ENCODE results near the gene SLC27A2. TPM values are rescaled to one million over a fixed set of nuclear protein-coding genes. Genes with fewer than 3 reads are reported as not detected.
"Not testable (repeated sequence)": the region's sequence is repeated elsewhere in the genome, so short reads cannot be mapped to it uniquely, and the experiment has no call there.

The SLC27A2 gene
- total RNA-seq, 2 donors from 2014 or later = 35.6 to 55.7 TPM

- no peaks in the 10 kb centered on the region for H3K27me3 ChIP-seq
- no peak overlapping the region for H3K4me3 ChIP-seq
- DNase-seq = no peak
- intact Hi-C loops (cut with DNase I) = loop anchor here (10.0 kb wide), 3 partner anchors 166 to 914 kb away; partner anchors contain the start of gene FGF7
- H3K27ac ChIP-seq = no peak overlapping the region
- no peaks in the 10 kb centered on the region for H3K4me1 ChIP-seq
- H3K36me3 ChIP-seq = no peaks in the 10 kb centered on the region
- no peak for TF ChIP-seq CTCF (IDR thresholded peaks at IDR 0.05)
- H3K9me3 ChIP-seq = no peaks in the 10 kb centered on the region
- no peak overlapping the region for H3K9ac ChIP-seq (ENCODE audit: low read depth in 2 of 2, low read length in 2 of 2)
These were observed 32.9 kb upstream of the SLC27A2 start for GRCh38 chr15:50149090-50149489.

GRCh38 chr15:50150349-50150748 is 31.6 kb upstream of the SLC27A2 start:
- intact Hi-C loops (cut with DNase I) = no loop called here
- H3K4me1 ChIP-seq = no peaks in the 10 kb centered on the region
- no peaks in the 10 kb centered on the region for H3K36me3 ChIP-seq
- H3K9ac ChIP-seq (ENCODE audit: low read depth in 2 of 2, low read length in 2 of 2) = no peak overlapping the region
- no peaks in the 10 kb centered on the region for H3K27me3 ChIP-seq
- no peak overlapping the region for H3K27ac ChIP-seq
- no peaks in the 10 kb centered on the region for H3K9me3 ChIP-seq
- no peak for TF ChIP-seq CTCF (IDR thresholded peaks at IDR 0.05)
- DNase-seq = no peak
- no peak overlapping the region for H3K4me3 ChIP-seq

GRCh38 chr15:50150851-50151250 is 31.1 kb upstream of the SLC27A2 start:
- Histone ChIP-seq H3K27me3 (no peaks in the 10 kb centered on the region), H3K4me3 (no peak overlapping the region), H3K27ac (no peak overlapping the region), H3K9me3 (no peaks in the 10 kb centered on the region), H3K4me1 (no peaks in the 10 kb centered on the region), H3K9ac (ENCODE audit: low read depth in 2 of 2, low read length in 2 of 2) (no peak overlapping the region), H3K36me3 (no peaks in the 10 kb centered on the region)
- no peak for TF ChIP-seq CTCF (IDR thresholded peaks at IDR 0.05)
- DNase-seq = no peak
- intact Hi-C loops (cut with DNase I) = no loop called here

- Histone ChIP-seq H3K4me3 (no peak overlapping the region), H3K9ac (ENCODE audit: low read depth in 2 of 2, low read length in 2 of 2) (no peak overlapping the region), H3K27me3 (no peaks in the 10 kb centered on the region), H3K4me1 (no peaks in the 10 kb centered on the region), H3K27ac (no peak overlapping the region), H3K9me3 (no peaks in the 10 kb centered on the region), H3K36me3 (no peaks in the 10 kb centered on the region)
- TF ChIP-seq CTCF (IDR thresholded peaks at IDR 0.05) = no peak
- no peak for DNase-seq
- intact Hi-C loops (cut with DNase I) = no loop called here
These were observed 30.5 kb upstream of the SLC27A2 start for GRCh38 chr15:50151476-50151875.

GRCh38 chr15:50158236-50158635 is 23.8 kb upstream of the SLC27A2 start:
- DNase-seq; H3K9me3 ChIP-seq; intact Hi-C loops (cut with DNase I): not testable (repeated sequence)

GRCh38 chr15:50162969-50163718 is 18.9 kb upstream of the SLC27A2 start:
- no peaks in the 10 kb centered on the region for H3K27me3 ChIP-seq
- intact Hi-C loops (cut with DNase I) = no loop called here
- no peaks in the 10 kb centered on the region for H3K4me1 ChIP-seq
- H3K36me3 ChIP-seq = no peaks in the 10 kb centered on the region
- no peak for DNase-seq
- no peak overlapping the region for H3K9ac ChIP-seq (ENCODE audit: low read depth in 2 of 2, low read length in 2 of 2)
- no peak overlapping the region for H3K27ac ChIP-seq
- no peak for TF ChIP-seq CTCF (IDR thresholded peaks at IDR 0.05)
- no peak overlapping the region for H3K4me3 ChIP-seq
- no peaks in the 10 kb centered on the region for H3K9me3 ChIP-seq

More at GRCh38 chr15:50158236-50158635, 23.8 kb upstream of the SLC27A2 start:
- not testable (repeated sequence) for H3K4me3 ChIP-seq; H3K36me3 ChIP-seq; H3K27ac ChIP-seq; H3K4me1 ChIP-seq; H3K9ac ChIP-seq (ENCODE audit: low read depth in 2 of 2, low read length in 2 of 2); H3K27me3 ChIP-seq
